Endothelial cell of umbilical vein (primary cell): ENCODE data around the gene KIZ. TPM values are rescaled to one million over a fixed set of nuclear protein-coding genes. Genes with fewer than 3 reads are reported as not detected.

Source experiments
- BruUV-seq: library from RNA; stranded (reverse); fragments of 400-500 nt; replicated peaks from 2 replicates; lab custom pipeline; 2021; lab: Mats Ljungman, UMichigan
- CTCF ChIA-PET: fragments of 300-600, 350-600 bp; sonication (Branson Sonifier 250); formaldehyde crosslinking; loops from one replicate; lab custom pipeline; 2021; ENCODE audit warnings: antibody characterized with exemption, inconsistent platforms; lab: Charles Lee
- POLR2A ChIA-PET: fragments of 300-600, 350-600 bp; sonication (Branson Sonifier 250); formaldehyde crosslinking; loops from one replicate; lab custom pipeline; 2021; ENCODE audit warnings: antibody characterized with exemption, inconsistent platforms; lab: Charles Lee
- DNase-seq: peaks from one replicate; pipeline ENCODE4 v3.0.0-alpha.2; 2011; ENCODE audit warnings: low read depth, low spot score
- FAIRE-seq: peaks from 2 replicates; lab custom pipeline; 2011; peaks lifted over from hg19 to GRCh38; lab: Jason Lieb, UNC
- H2AFZ ChIP-seq: 2 replicates; pipeline ENCODE4 v1.6.0; 2012; ENCODE audit warnings: low read depth, low read length, control low read depth, inconsistent platforms
- H3K27ac ChIP-seq: 2 replicates; pipeline ENCODE4 v1.5.1; 2011; ENCODE audit warnings: low read depth, mild to moderate bottlenecking, control low read depth, low read length, moderate library complexity; ENCODE audit not compliant: insufficient read depth
- H3K27me3 ChIP-seq, 2 experiments: 2 replicates each; pipeline versions ENCODE4 v1.6.0 to v1.6.1; 2011; ENCODE audit warnings: low read length in 2 of 2, mixed read lengths in 1 of 2; ENCODE audit not compliant: control insufficient read depth in 2 of 2, insufficient read depth in 2 of 2
- H3K36me3 ChIP-seq, 2 experiments: 2 replicates in 1 of 2; 3 replicates in 1 of 2; pipeline ENCODE4 v1.5.1; 2011; ENCODE audit warnings: low read length in 2 of 2, mild to moderate bottlenecking in 1 of 2, moderate library complexity in 1 of 2; ENCODE audit not compliant: control insufficient read depth in 2 of 2, insufficient read depth in 2 of 2; ENCODE audit errors: extremely low read depth in 1 of 2
- H3K4me1 ChIP-seq: 3 replicates; pipeline ENCODE4 v1.5.1; 2011; ENCODE audit warnings: mild to moderate bottlenecking, low read length; ENCODE audit not compliant: control insufficient read depth, insufficient read depth; ENCODE audit errors: extremely low read depth
- H3K4me2 ChIP-seq: 2 replicates; pipeline ENCODE4 v1.6.1; 2011; ENCODE audit warnings: low read length, control low read depth, mixed read lengths; ENCODE audit not compliant: insufficient read depth
- H3K4me3 ChIP-seq, 3 experiments: fragments of 200-600 bp in 1 of 3; sonication (generic), shearing (Covaris generic) in 1 of 3; replicated peaks in 1 of 3; 2 replicates each; pipeline ENCODE4 v1.5.1; 2011 to 2016; ENCODE audit warnings: control low read depth in 3 of 3, low read length in 3 of 3, mild to moderate bottlenecking in 2 of 3, inconsistent platforms in 1 of 3, low read depth in 1 of 3, moderate library complexity in 1 of 3; ENCODE audit not compliant: insufficient read depth in 1 of 3
- H3K79me2 ChIP-seq: 2 replicates; pipeline ENCODE4 v1.6.0; 2012; ENCODE audit warnings: low read length, inconsistent platforms; ENCODE audit not compliant: control insufficient read depth, insufficient read depth
- H3K9ac ChIP-seq: replicated peaks from 2 replicates; pipeline ENCODE3; 2011; ENCODE audit warnings: low read length, control low read depth; ENCODE audit not compliant: insufficient read depth; ENCODE audit errors: extremely low read depth
- H3K9me1 ChIP-seq: replicated peaks from 3 replicates; pipeline ENCODE4 v1.6.0; 2011; ENCODE audit warnings: mild to moderate bottlenecking, low read length; ENCODE audit not compliant: control insufficient read depth, insufficient read depth; ENCODE audit errors: extremely low read depth
- H3K9me3 ChIP-seq: replicated peaks from 2 replicates; pipeline ENCODE4 v1.5.1; 2012; ENCODE audit warnings: low read length, inconsistent platforms; ENCODE audit not compliant: control insufficient read depth, insufficient read depth
- H4K20me1 ChIP-seq: replicated peaks from 2 replicates; pipeline ENCODE3; 2011; ENCODE audit warnings: mild to moderate bottlenecking, low read length; ENCODE audit not compliant: control insufficient read depth, insufficient read depth; ENCODE audit errors: extremely low read depth
- EZH2 ChIP-seq: IDR thresholded peaks from 2 replicates; pipeline ENCODE4 v1.6.1; 2012; ENCODE audit warnings: borderline replicate concordance, low read depth, mild to moderate bottlenecking, moderate library complexity, low read length, inconsistent platforms; ENCODE audit not compliant: severe bottlenecking
- FOS ChIP-seq: IDR thresholded peaks from 2 replicates; pipeline ENCODE4 v1.6.1; 2011; ENCODE audit warnings: mild to moderate bottlenecking, low read length, moderate library complexity, borderline replicate concordance; ENCODE audit not compliant: insufficient read depth
- GATA2 ChIP-seq: IDR thresholded peaks from 2 replicates; pipeline ENCODE4 v1.7.0; 2011; ENCODE audit warnings: low read depth, mild to moderate bottlenecking, moderate library complexity, mixed read lengths, low read length; ENCODE audit not compliant: insufficient read length, insufficient read depth
- JUN ChIP-seq: IDR thresholded peaks from 2 replicates; pipeline ENCODE4 v1.6.1; 2011; ENCODE audit warnings: borderline replicate concordance, low read depth; ENCODE audit not compliant: insufficient read length, insufficient read depth
- MYC ChIP-seq: IDR thresholded peaks from one replicate; pipeline ENCODE4 v1.6.1; 2011; ENCODE audit warnings: mild to moderate bottlenecking, low read depth, low read length
- POLR2A ChIP-seq: IDR thresholded peaks from 2 replicates; pipeline ENCODE4 v1.6.1; 2012; ENCODE audit warnings: low read depth, mild to moderate bottlenecking, control low read depth, low read length
- POLR2AphosphoS5 ChIP-seq: IDR thresholded peaks from 2 replicates; pipeline ENCODE4 v1.6.1; 2012; ENCODE audit warnings: low read depth, mild to moderate bottlenecking, control low read depth, low read length, moderate library complexity; ENCODE audit not compliant: insufficient read depth
- dilution Hi-C: fragments of 300-500 bp; cut with MboI; formaldehyde crosslinking; loops from one replicate; pipeline ENCODE4 v1.15.0; 2019; ENCODE audit warnings: low sequenced_read_pairs; ENCODE audit not compliant: extremely low pct_ligation_motif_present
- intact Hi-C: fragments of 100-400 bp; cut with micrococcal nuclease; formaldehyde crosslinking; loops from one replicate; pipeline ENCODE4 v1.10.0; 2022
- polyA plus RNA-seq, 4 experiments: library from polyadenylated mRNA; depleted of rRNA in 3 of 4; stranded (reverse) in 3 of 4; unstranded in 1 of 4; fragments of >200 nt; gene quantifications; 2 replicates each; pipeline versions ENCODE4 v1.2.1 to v1.2.3, GENCODE V29; 2011 to 2012; ENCODE audit warnings: missing spikeins in 1 of 4
- total RNA-seq: library from RNA; stranded (reverse); gene quantifications from 2 replicates; pipeline ENCODE4 v1.2.3, GENCODE V29; 2021
- TF ChIP-seq, protein P1 (sequence below): IDR thresholded peaks from 2 replicates; pipeline ENCODE4 v1.6.1; 2011; ENCODE audit not compliant: insufficient read depth, insufficient read length
- TF ChIP-seq, protein P2 (sequence below), 2 donors: IDR thresholded peaks; 1 replicate in 1 of 2; 2 replicates in 1 of 2; pipeline ENCODE4 v1.5.1; 2011; ENCODE audit warnings: low read length in 2 of 2, mild to moderate bottlenecking in 2 of 2, moderate library complexity in 2 of 2, control low read depth in 1 of 2, inconsistent platforms in 1 of 2, low read depth in 1 of 2; ENCODE audit not compliant: insufficient read depth in 1 of 2; ENCODE audit errors: extremely low read depth in 1 of 2

The KIZ gene
- total and polyA plus RNA-seq, 2 donors (not counting 3 experiments of a cell fraction or from before 2014, with no cell fraction given) = 3.9 to 7.3 TPM

DNA sequence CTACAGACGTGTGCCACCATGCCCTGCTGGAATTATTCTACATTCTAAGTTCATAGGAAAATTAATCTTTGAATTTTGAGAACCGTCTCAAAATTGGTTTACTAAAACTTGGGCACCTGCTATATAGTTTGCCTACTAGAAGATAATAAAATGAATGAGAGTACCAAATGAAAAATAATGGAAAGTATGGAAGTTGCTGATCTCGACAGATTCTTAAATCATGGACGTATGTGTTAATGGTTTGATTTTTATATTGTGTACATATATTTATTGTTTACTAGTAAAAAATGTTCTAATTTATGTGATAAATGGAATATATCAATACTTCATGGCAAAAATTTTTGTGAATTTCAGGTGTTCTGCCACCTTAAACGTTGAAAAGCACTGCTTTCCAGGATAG lies 60.0 kb downstream of the KIZ start:
- dilution Hi-C loops = no loop called here
- Histone ChIP-seq H4K20me1 (no peaks in the 10 kb centered on the region), H3K4me2 (no peak overlapping the region), H3K9me3 (no peaks in the 10 kb centered on the region), H3K9ac (no peak overlapping the region), H3K4me1 (no peaks in the 10 kb centered on the region), H3K27ac (no peak overlapping the region), H3K36me3 (no peaks in the 10 kb centered on the region), H3K27me3 (peaks cover 0 to 2% of the 10 kb centered on the region in 2 experiments), H3K79me2 (no peaks in the 10 kb centered on the region), H3K4me3 (no peak overlapping the region), H3K9me1 (no peaks in the 10 kb centered on the region), H2AFZ (no peak overlapping the region)
- intact Hi-C loops = no loop called here
- CTCF ChIA-PET = interaction anchor here (0.5 kb wide), 1 partner anchor 51 kb away, joined by 3 read pairs; no protein-coding TSS in a partner anchor
- no TSS peak for BruUV-seq
- POLR2A ChIA-PET = no interaction called here
- DNase-seq = no peak
- FAIRE-seq = no peak
- TF ChIP-seq FOS (no peak), EZH2 (no peak), MYC (no peak), POLR2AphosphoS5 (no peak), GATA2 (no peak), POLR2A (no peak), JUN (no peak)
- TF ChIP-seq, protein P1, sequence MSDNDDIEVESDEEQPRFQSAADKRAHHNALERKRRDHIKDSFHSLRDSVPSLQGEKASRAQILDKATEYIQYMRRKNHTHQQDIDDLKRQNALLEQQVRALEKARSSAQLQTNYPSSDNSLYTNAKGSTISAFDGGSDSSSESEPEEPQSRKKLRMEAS = no peak
- TF ChIP-seq, protein P2, sequence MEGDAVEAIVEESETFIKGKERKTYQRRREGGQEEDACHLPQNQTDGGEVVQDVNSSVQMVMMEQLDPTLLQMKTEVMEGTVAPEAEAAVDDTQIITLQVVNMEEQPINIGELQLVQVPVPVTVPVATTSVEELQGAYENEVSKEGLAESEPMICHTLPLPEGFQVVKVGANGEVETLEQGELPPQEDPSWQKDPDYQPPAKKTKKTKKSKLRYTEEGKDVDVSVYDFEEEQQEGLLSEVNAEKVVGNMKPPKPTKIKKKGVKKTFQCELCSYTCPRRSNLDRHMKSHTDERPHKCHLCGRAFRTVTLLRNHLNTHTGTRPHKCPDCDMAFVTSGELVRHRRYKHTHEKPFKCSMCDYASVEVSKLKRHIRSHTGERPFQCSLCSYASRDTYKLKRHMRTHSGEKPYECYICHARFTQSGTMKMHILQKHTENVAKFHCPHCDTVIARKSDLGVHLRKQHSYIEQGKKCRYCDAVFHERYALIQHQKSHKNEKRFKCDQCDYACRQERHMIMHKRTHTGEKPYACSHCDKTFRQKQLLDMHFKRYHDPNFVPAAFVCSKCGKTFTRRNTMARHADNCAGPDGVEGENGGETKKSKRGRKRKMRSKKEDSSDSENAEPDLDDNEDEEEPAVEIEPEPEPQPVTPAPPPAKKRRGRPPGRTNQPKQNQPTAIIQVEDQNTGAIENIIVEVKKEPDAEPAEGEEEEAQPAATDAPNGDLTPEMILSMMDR (IDR thresholded peaks at IDR 0.05; ENCODE audit: extremely low read depth in 1 of 2, insufficient read depth in 1 of 2, low read depth in 1 of 2, low read length in 2 of 2) = no peak
